ENCODE results near the gene CALD1.

DNA sequence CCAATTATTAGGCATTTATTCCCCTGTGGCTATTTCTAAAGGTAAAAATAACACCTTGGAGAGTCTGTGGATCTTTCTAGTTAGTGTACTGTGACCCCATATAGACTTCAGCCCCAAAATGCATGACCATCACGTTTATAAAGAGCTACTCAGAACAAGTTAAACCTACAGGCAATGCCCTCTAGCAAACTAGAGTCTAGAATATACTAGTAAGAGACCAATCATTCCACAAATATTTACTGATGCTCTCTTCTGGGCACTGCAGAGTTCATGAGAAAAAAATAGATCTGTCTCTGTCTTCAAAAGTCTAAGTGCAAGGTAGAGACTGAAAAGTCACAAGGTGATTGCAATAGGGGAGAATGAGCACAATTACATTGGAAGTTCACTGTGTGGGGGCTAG, 20.5 kb upstream of the CALD1 start:
- TF ChIP-seq POLR2AphosphoS5 (IDR thresholded peaks at IDR 0.05; ENCODE audit: low read depth, low read length) (no peak), POLR2A (IDR thresholded peaks at IDR 0.05; ENCODE audit: low read depth, low read length) (no peak), TAF1 (IDR thresholded peaks at IDR 0.05; ENCODE audit: borderline replicate concordance, low read depth, low read length) (no peak)
